ENCODE data around the gene KMT2D.

The KMT2D gene

DNA sequence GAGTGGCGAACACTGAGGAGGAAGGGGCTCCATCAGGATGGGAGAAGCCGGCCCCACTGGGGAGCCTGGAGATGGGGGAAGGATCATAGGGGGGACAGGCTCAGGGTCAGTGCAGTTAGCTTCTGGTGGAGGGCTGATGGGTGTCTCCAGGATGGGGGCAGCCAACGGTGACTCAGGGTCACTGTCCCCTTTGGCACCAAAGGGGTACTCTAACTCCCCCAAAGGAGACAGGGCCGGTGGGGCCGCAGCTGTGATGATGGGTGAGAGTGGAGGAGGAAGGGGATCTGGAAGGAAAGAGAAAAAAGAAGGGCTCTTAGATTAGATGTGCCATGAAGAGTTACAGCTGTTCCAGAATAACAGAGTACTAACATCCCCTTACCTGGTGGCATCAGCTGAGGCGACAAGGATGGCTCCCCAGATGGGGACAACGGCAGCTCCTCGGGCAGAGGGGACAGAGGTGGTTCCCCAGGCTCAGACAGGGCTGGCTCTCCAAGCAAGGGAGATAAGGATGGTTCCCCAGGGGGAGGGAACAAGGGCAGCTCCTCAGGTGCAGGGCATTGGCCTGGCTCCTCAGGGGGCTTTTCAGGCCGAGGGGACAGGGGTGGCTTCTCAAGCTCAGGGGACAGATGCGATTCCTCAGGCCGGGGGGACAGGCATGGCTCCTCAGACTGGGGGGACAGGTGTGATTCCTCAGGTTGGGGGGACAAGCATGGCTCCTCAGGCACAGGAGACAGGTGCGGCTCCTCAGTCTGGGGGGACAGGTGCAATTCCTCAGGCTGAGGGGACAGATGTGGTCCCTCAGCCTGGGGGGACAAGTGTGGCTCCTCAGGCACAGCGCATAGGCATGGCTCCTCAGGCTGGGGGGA, 9.9 kb downstream of the KMT2D start:
- POLR2A ChIA-PET, result no interaction called here
- TF ChIP-seq LEF1 (IDR thresholded peaks at IDR 0.05; ENCODE audit: borderline replicate concordance) (no peak), ZNF384 (IDR thresholded peaks at IDR 0.05) (no peak), ELF4 (IDR thresholded peaks at IDR 0.05) (no peak), CTBP1 (IDR thresholded peaks at IDR 0.05; ENCODE audit: borderline replicate concordance) (no peak), BHLHE40 (IDR thresholded peaks at IDR 0.05; ENCODE audit: borderline replicate concordance) (no peak), NFRKB (IDR thresholded peaks at IDR 0.05) (no peak), SP1 (IDR thresholded peaks at IDR 0.05) (no peak), FOXA1 (IDR thresholded peaks at IDR 0.05) (no peak), ARNT (IDR thresholded peaks at IDR 0.05) (no peak), SUZ12 (IDR thresholded peaks at IDR 0.05) (no peak)
- CTCF ChIA-PET, result no interaction called here
- DNase-seq (ENCODE audit: extremely low spot score), result no peak

GRCh38 chr12:49049566-49050224, 10.9 kb downstream of the KMT2D start:
- ChIA-PET POLR2A (no interaction called here), CTCF (no interaction called here)
- TF ChIP-seq, protein P1, sequence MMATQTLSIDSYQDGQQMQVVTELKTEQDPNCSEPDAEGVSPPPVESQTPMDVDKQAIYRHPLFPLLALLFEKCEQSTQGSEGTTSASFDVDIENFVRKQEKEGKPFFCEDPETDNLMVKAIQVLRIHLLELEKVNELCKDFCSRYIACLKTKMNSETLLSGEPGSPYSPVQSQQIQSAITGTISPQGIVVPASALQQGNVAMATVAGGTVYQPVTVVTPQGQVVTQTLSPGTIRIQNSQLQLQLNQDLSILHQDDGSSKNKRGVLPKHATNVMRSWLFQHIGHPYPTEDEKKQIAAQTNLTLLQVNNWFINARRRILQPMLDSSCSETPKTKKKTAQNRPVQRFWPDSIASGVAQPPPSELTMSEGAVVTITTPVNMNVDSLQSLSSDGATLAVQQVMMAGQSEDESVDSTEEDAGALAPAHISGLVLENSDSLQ (IDR thresholded peaks at IDR 0.05), result no peak
- TF ChIP-seq HDGF (IDR thresholded peaks at IDR 0.05; ENCODE audit: borderline replicate concordance), result no peak
- no peak for TF ChIP-seq FOXA1 (IDR thresholded peaks at IDR 0.05)
- TF ChIP-seq FOXM1 (IDR thresholded peaks at IDR 0.05; ENCODE audit: borderline replicate concordance), result no peak
- no peak for TF ChIP-seq L3MBTL2 (conservative IDR thresholded peaks at IDR 0.05)
- TF ChIP-seq NFRKB (IDR thresholded peaks at IDR 0.05), result no peak
- no peak for TF ChIP-seq ARNT (IDR thresholded peaks at IDR 0.05)
- no peak for TF ChIP-seq SUZ12 (IDR thresholded peaks at IDR 0.05)
- no peak for DNase-seq (ENCODE audit: extremely low spot score)

GRCh38 chr12:49048953-49049352, 11.6 kb downstream of the KMT2D start:
- DNase-seq (ENCODE audit: extremely low spot score), result no peak
- TF ChIP-seq ZNF384 (IDR thresholded peaks at IDR 0.05) (no peak), HDGF (IDR thresholded peaks at IDR 0.05; ENCODE audit: borderline replicate concordance) (no peak), SUZ12 (IDR thresholded peaks at IDR 0.05) (no peak), CTBP1 (IDR thresholded peaks at IDR 0.05; ENCODE audit: borderline replicate concordance) (no peak), FOXM1 (IDR thresholded peaks at IDR 0.05; ENCODE audit: borderline replicate concordance) (no peak), FOXA1 (IDR thresholded peaks at IDR 0.05) (no peak), LEF1 (IDR thresholded peaks at IDR 0.05; ENCODE audit: borderline replicate concordance) (no peak), FOXK2 (IDR thresholded peaks at IDR 0.05) (no peak), BHLHE40 (IDR thresholded peaks at IDR 0.05; ENCODE audit: borderline replicate concordance) (no peak), NFRKB (IDR thresholded peaks at IDR 0.05) (no peak), ELF4 (IDR thresholded peaks at IDR 0.05) (no peak)
- CTCF ChIA-PET, result no interaction called here

GRCh38 chr12:49046129-49046895, 14.3 kb downstream of the KMT2D start:
- TF ChIP-seq LEF1 (IDR thresholded peaks at IDR 0.05; ENCODE audit: borderline replicate concordance), result no peak
- no peak for TF ChIP-seq NFRKB (IDR thresholded peaks at IDR 0.05)
- TF ChIP-seq ARNT (IDR thresholded peaks at IDR 0.05), result no peak
- no peak for TF ChIP-seq FOXA1 (IDR thresholded peaks at IDR 0.05)
- TF ChIP-seq CTBP1 (IDR thresholded peaks at IDR 0.05; ENCODE audit: borderline replicate concordance), result no peak
- no peak for TF ChIP-seq ZNF384 (IDR thresholded peaks at IDR 0.05)
- no peak for TF ChIP-seq SP1 (IDR thresholded peaks at IDR 0.05)
- TF ChIP-seq BHLHE40 (IDR thresholded peaks at IDR 0.05; ENCODE audit: borderline replicate concordance), result no peak
- POLR2A ChIA-PET, result no interaction called here
- CTCF ChIA-PET, result interaction anchor here (1.0 kb wide), 1 partner anchor 26 kb away, joined by 3 read pairs; no protein-coding TSS in a partner anchor
- DNase-seq (ENCODE audit: extremely low spot score), result no peak

More at GRCh38 chr12:49048953-49049352, 11.6 kb downstream of the KMT2D start:
- POLR2A ChIA-PET, result interaction anchor here (1.5 kb wide), 1 partner anchor 82 kb away, joined by 7 read pairs; the partner anchor contains the start of gene TUBA1B

GRCh38 chr12:49044660-49045059, 15.9 kb downstream of the KMT2D start:
- TF ChIP-seq FOXK2 (IDR thresholded peaks at IDR 0.05) (no peak), TARDBP (IDR thresholded peaks at IDR 0.05) (no peak), ZNF384 (IDR thresholded peaks at IDR 0.05) (no peak)
- no peak for DNase-seq (ENCODE audit: extremely low spot score)
- CTCF ChIA-PET, result interaction anchor here (0.6 to 2.1 kb wide), 8 partner anchors 9 to 192 kb away, joined by 3 to 19 read pairs (median 5); no protein-coding TSS in a partner anchor
- POLR2A ChIA-PET, result interaction anchor here (1.0 to 1.8 kb wide), 3 partner anchors 14 to 25 kb away, joined by 4 to 5 read pairs (median 5); partner anchors contain the start of gene RHEBL1

- peak; percentile 84 for DNase-seq (ENCODE audit: extremely low spot score)
- TF ChIP-seq NFRKB (IDR thresholded peaks at IDR 0.05) (no peak), FOXM1 (IDR thresholded peaks at IDR 0.05; ENCODE audit: borderline replicate concordance) (no peak), SP1 (IDR thresholded peaks at IDR 0.05) (no peak), CTBP1 (IDR thresholded peaks at IDR 0.05; ENCODE audit: borderline replicate concordance) (no peak), FOXK2 (IDR thresholded peaks at IDR 0.05) (no peak), BHLHE40 (IDR thresholded peaks at IDR 0.05; ENCODE audit: borderline replicate concordance) (no peak), HDGF (IDR thresholded peaks at IDR 0.05; ENCODE audit: borderline replicate concordance) (no peak), ARNT (IDR thresholded peaks at IDR 0.05) (no peak), SUZ12 (IDR thresholded peaks at IDR 0.05) (no peak), LEF1 (IDR thresholded peaks at IDR 0.05; ENCODE audit: borderline replicate concordance) (no peak), L3MBTL2 (conservative IDR thresholded peaks at IDR 0.05) (no peak), FOXA1 (IDR thresholded peaks at IDR 0.05) (no peak), ZNF384 (IDR thresholded peaks at IDR 0.05) (no peak), ELF4 (IDR thresholded peaks at IDR 0.05) (no peak), TARDBP (IDR thresholded peaks at IDR 0.05) (no peak)
- TF ChIP-seq, protein P1 (IDR thresholded peaks at IDR 0.05), result no peak
- ChIA-PET CTCF (interaction anchor here (0.6 to 2.1 kb wide), 12 partner anchors 8 to 228 kb away, joined by 3 to 19 read pairs (median 4); no protein-coding TSS in a partner anchor), POLR2A (interaction anchor here (1.0 to 1.8 kb wide), 4 partner anchors 13 to 26 kb away, joined by 3 to 5 read pairs (median 4); partner anchors contain the start of gene RHEBL1)
Measured at GRCh38 chr12:49043856-49044258, 16.7 kb downstream of the KMT2D start.

All from HEK293T (cell line).